Eye (tissue), 1 donor: Measurements from ENCODE around the gene TRIM59.
A peak's percentile ranks its signal among the peaks of the same experiment; 100 is the strongest.

Experiments
- DNase-seq: peaks from one replicate; pipeline ENCODE4 v3.0.0-alpha.2; 2015

Gene TRIM59

DNA sequence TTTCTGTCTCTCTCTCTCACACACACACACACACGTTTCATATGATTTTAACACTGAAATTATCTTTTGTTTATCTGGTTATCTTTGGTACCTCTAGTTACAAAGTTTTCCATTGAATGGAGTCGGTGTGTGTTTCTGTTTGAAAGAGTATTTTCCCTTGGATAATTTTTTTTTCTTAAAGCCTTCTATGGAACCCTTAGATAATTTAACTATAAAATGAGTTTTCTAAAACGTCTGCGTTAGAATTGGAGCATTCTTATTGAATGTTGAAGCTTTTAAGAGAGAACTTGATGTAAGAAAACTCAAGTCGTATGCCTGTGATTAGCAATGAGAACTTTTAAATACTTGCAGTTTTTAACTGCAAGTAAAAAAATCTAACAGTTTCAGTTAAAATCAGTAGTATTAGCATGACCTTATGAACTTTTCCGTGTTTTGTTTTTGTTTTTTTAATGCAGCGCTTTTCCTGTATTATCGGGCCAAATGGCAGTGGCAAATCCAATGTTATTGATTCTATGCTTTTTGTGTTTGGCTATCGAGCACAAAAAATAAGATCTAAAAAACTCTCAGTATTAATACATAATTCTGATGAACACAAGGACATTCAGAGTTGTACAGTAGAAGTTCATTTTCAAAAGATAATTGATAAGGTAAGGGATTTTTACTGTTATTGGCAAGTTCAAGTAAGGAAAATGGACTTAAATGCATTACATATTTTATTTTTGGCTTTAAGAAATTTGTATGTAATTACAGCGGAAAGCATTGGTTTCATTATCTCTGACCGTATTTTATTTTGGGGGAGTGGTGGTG, 47.2 kb downstream of the TRIM59 start:
- DNase-seq = peak; percentile 50

DNA sequence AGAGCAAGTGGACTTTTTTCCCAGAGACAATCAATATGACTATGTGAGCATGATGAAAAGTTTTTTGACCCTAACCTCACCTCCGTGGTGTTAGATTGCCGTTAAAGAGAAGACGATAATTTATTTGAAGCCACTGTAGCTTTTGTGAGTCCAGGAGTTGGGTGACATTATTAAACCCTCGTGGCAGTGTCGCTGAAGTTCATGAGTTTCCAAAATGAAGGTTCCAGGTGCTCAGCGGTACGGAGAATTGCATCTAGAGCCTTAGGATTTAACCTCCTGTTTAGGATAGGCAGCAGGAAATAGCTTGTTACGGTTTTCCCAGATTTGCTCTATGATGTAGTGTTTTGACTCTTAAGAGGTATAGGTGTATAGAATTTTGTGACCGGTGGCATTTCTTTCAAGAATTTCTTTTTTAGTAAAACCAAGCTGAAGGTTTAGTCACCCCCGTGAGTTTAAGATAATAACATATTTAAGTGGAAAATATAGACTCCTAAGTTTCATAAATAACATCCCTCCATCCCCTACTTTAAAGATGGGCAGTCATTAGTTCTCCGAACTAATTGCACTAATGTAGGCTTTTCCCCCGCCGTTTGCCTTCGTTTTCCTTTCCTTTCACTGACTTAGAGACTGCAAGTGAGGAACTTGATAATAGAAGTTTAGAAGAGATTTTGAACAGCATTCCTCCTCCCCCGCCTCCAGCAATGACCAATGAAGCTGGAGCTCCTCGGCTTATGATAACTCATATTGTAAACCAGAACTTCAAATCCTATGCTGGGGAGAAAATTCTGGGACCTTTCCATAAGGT, 48.1 kb downstream of the TRIM59 start:
- peak; percentile 72 for DNase-seq

DNA sequence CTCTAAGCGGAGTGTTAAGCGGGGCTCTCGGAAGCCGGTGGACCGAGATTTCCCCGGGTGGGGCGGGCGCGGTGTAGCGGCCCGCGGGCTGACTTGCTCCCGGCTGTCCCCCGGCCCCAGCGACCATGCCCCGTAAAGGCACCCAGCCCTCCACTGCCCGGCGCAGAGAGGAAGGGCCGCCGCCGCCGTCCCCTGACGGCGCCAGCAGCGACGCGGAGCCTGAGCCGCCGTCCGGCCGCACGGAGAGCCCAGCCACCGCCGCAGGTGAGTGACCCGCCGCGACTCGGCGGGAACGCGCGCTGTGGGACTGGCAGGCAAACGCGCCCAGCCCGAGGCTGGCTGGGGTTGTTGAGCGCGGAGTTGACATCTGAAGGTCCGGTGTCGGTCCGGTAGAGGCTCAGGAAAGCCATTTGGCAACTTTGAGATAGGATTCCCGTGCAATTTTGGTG, 48.9 kb downstream of the TRIM59 start:
- no peak for DNase-seq

DNA sequence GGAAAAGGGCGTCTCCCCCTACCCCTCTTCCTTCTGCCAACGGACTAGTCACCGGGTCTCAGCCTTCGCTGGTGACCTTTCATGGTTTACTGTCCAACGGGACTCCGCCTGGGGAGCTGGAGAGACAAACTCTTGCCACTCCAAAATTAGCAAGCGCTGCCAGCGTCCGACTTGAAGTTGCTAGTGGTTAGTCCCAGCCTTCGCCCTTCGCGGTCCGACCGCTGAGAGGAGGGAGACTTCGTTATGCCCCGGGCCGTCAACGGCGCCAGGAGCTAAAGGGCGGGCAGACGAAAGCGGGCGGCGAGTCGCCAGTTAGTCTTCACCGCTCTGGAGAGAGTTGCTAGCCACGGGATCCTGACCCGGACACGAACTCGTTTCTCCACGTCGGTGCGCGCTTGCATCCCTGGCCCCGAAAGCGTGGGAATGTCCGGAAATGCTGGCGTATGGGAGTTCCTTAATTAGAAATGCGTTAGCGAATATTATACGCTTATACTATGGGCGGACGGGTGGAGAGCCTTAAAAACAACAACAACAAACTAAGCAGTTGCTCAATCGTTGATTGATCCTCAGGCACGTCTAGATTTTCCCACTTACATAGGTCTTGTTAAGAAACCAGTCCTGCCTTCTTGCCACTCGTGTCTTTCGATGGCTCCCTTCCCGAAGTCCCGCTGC, 49.4 kb downstream of the TRIM59 start:
- no peak for DNase-seq

DNA sequence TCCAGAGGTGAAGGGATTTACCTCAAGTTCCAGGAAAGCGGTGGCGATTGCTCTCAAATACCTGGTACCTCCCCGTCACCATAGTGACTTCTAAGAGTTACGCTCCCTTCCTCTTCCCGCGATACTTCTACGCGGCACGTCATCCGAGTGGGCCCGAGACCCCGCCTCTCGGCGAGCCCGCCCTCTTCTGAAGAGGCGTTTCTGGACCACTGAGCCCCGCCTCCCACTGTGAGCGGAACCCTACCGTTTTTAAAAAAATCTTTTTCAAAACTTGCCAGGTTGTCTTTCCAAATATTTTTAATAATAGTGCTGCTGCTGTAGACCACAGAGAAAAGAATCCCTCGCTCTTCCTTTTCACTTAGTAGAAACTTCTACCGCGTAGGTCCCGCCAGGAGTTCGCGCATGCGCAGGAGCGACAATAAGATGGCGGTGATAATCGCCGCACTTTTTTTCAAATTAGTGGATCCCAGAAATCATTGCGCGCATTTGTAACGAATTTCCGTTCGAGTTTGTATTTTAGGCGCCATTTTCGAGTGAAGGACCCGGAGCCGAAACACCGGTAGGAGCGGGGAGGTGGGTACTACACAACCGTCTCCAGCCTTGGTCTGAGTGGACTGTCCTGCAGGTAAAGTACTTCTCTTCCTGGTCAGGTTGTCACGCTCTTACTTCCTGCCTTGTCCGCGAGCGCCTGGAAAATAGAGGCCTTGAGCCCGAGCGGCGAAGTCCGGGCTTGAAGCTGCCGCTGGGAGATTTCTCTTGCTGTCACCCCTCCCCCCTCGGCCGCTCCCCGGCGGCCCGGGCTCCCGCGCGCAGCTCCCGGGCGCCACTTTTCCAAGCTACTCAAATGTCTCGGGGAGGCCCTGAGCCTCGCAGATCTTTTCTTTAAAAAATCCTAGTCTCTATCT, 50.2 kb downstream of the TRIM59 start, which contains the start of the genes IFT80 and SMC4:
IFT80 (minus strand) TSS at position 101 of the 905 bp plus-strand sequence. CDS start 14,625 bp downstream, outside the sequence.
SMC4 (plus strand) TSS at position 526 of the 905 bp plus-strand sequence. CDS start 1,177 bp downstream, outside the sequence.
- peak; percentile 99 for DNase-seq

DNA sequence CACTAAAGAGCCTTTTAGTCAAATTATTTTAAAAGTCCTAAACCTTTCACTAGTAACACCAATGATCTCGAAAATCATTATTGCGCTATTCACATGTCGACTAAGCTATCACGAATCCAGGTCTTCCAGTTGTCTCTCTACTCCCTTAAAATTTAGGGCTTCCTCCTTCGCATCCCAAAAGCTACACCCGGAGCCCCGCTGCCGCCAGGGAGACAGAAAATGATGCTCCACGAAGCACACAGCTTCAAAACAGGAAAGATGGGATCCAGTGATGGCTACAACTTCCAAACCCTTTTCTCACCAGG, 50.8 kb downstream of the TRIM59 start:
- DNase-seq = no peak

DNA sequence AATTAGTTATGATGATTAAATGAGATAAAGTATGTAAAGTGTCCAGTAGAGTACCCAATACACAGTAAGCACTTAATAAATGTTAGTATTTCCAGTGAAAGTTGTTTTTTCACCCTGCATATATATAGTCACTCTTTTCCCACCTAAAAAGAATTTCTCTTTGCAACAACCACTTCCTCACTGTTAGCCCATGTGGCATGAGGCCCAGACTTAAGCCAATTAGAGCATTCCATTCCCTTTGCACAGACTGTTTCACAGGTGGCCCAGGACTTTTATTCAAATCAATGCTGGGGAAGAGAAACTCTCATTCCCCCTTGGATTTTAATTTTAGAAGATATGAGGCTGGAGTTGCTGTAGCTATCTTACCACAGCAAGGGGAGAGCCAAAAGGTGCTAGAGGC, 54.3 kb downstream of the TRIM59 start:
- DNase-seq = peak; percentile 45

DNA sequence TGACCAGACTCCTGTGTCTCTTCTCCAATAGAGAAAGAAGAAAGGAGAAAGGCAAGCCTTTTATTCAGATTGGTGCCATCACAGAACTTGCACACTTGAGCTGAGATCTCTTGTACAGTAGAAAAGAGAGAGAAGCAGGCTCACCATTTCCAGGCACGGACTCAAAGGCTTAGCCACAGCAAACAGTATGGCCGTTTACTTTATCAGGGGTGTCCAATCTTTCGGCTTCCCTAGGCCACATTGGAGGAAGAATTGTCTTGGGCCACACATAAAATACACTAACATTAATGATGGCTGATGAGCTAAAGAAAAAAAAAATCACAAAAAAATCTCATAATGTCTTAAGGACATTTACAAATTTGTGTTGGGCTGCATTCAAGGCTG, 55.6 kb downstream of the TRIM59 start:
- no peak for DNase-seq

DNA sequence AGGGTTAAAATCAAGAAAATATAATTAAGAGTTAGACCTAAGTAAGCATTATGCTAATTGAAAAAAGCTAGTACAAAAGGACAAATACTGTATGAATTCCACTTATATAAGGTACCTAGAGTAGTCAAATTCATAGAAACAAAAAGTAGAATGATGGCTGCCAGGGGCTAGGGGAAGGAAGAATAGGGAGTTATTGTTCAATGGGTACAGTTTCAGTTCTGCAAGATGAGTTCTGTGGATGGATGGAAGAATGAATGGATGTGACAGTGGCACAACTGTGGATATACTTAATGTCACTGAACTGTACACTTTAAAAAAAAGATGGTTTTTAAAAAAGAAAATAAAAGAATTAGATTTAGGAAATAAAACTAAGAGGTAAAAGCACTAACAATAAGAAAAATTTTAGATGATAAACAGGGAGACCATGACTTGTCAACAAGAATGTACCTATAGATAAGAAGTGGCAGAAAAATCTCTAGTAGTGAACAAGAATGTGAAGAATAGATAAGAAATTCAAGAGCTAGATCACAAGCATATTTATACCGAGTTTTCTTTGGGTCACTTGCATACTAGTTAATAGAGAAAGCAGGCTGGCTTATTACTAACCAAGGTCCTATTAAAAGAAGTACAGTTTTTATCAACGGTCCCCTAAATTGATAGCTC, 56.1 kb downstream of the TRIM59 start:
- DNase-seq = no peak

DNA sequence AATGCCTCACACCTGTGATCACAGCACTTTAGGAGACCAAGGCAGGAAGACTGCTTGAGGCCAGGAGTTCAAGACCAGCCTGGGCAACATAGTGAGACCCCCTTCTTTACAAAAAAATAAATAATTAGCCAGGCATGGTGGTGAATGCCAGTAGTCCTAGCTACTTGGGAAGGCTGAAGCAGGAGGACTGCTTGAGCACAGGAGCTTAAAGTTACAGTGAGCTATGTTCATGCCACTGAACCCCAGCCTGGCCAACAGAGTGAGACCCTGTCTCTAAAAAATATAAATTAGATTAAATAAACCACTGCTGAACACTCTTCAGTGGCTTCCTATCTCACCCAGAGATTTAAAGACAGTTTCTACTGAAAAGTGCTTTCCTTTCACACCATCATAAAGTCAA, 56.8 kb downstream of the TRIM59 start:
- no peak for DNase-seq

DNA sequence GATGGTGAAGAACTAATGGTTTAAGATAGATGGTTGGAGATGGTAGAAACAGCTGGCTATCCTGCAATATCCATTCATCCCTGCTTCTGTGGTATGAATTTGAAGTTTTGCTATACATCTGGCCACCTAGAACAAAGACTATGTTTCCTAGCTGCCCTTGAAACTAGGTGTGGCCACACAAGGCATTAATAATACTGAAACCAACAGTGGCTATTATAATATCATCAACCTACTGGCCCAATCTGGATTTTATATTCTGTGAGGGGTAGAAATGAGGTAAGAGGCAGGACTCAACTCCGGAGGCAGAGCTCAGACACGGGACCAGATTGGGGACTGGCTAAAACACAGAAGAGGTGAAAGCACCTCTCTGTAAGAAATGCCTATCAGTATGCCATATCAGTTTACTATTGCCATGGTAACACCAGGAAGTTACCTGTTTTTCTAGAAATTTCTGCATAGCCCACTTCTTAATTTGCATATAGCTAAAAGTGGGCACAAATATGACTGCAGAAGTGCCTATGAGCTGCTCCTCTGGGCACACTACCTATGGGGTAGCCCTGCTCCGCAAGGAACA, 58.9 kb downstream of the TRIM59 start:
- no peak for DNase-seq
